Activated CD4-positive, alpha-beta T cell treated with anti-CD3 and anti-CD28 coated beads, Interleukin-2, amount 10 ng/mL, durations not matched to agents 7 days and 5 days (primary cell): Measurements from ENCODE around the gene LGI2. TPM values are rescaled to one million over a fixed set of nuclear protein-coding genes. Genes with fewer than 3 reads are reported as not detected.
A peak's percentile ranks its signal among the peaks of the same experiment; 100 is the strongest.
"Not testable (repeated sequence)": the region's sequence is repeated elsewhere in the genome, so short reads cannot be mapped to it uniquely, and the experiment has no call there.

Experiments
- CTCF ChIA-PET: fragments of 350-600 bp; sonication (Branson Sonifier 250); formaldehyde crosslinking; loops from one replicate; lab custom pipeline; 2021; ENCODE audit warnings: antibody characterized with exemption; lab: Charles Lee
- POLR2A ChIA-PET: fragments of 350-600 bp; sonication (Branson Sonifier 250); formaldehyde crosslinking; loops from one replicate; lab custom pipeline; 2021; ENCODE audit warnings: antibody characterized with exemption; lab: Charles Lee
- DNase-seq: peaks from one replicate; pipeline ENCODE4 v3.0.0-alpha.2; 2020
- H3K27ac Mint-ChIP-seq: one replicate; pipeline ENCODE4 v1.8.0; 2021; ENCODE audit warnings: mild to moderate bottlenecking, moderate library complexity, mixed read lengths
- H3K27me3 Mint-ChIP-seq: one replicate; pipeline ENCODE4 v1.8.0; 2021; ENCODE audit warnings: mixed read lengths
- H3K36me3 Mint-ChIP-seq: one replicate; pipeline ENCODE4 v1.8.0; 2021; ENCODE audit warnings: low read depth, mixed read lengths
- H3K4me1 Mint-ChIP-seq: one replicate; pipeline ENCODE4 v1.8.0; 2021; ENCODE audit warnings: mixed read lengths
- H3K4me3 Mint-ChIP-seq: one replicate; pipeline ENCODE4 v1.8.0; 2021; ENCODE audit warnings: mild to moderate bottlenecking, moderate library complexity, mixed read lengths
- H3K9me3 Mint-ChIP-seq: one replicate; pipeline ENCODE4 v1.8.0; 2021; ENCODE audit warnings: mixed read lengths
- total RNA-seq, 2 experiments: library from RNA; stranded (reverse); gene quantifications; one replicate each; pipeline ENCODE4 v1.2.3, GENCODE V29; 2021

LGI2 gene
- total RNA-seq, 2 experiments from 2014 or later, result not detected

DNA sequence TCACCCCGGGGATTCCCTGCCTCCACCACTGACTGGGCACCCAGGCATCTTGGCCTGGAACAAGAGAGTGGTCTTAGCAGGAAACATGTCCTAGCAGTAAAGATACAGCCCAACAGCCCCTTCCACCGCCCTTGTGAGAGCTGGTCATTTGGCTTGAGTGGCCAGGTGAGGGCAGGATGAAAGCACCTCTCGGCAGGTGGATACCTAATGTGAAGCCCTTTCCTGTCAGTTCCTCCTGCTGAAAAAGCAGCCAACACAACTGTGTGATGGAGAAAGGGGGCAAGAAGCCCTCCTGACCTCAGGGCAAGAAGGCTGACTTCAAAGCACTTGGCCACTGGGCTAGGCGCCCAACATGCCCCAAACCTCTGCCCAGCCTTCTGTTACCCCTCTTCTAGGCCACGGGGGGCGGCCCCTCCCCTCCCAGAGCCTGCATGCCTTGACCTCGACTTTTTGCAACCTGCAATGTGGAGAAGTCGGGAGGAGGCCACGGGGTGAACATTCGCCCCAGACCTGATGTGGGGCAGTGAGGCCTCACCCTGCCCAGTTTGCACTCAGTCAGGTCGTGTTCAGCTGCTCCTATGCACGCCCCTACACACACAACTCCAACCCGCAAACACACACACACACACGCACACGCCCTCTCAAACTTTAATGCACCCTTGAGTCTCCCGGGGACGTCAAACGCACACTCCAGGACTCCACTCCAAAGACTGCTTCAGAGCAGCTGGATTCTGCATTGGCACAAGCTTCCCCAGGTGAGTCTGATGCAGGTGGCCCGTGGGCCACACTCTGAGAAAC, 1.1 kb downstream of the LGI2 start:
- ChIA-PET CTCF (no interaction called here), POLR2A (interaction anchor here (0.6 kb wide), 1 partner anchor 534 kb away, joined by 4 read pairs; no protein-coding TSS in a partner anchor)
- no peaks in the 10 kb centered on the region for H3K36me3 Mint-ChIP-seq
- DNase-seq, result no peak
- no peaks in the 10 kb centered on the region for H3K4me1 Mint-ChIP-seq
- peak overlapping the region; percentile 62 for H3K27ac Mint-ChIP-seq
- H3K4me3 Mint-ChIP-seq, result no peak overlapping the region
- no peaks in the 10 kb centered on the region for H3K9me3 Mint-ChIP-seq
- peaks cover 75% of the 10 kb centered on the region for H3K27me3 Mint-ChIP-seq

GRCh38 chr4:25028851-25029250, 1.9 kb downstream of the LGI2 start:
- Mint-ChIP-seq H3K27me3 (peaks cover 68% of the 10 kb centered on the region), H3K36me3 (no peaks in the 10 kb centered on the region), H3K9me3 (no peaks in the 10 kb centered on the region), H3K4me1 (no peaks in the 10 kb centered on the region), H3K4me3 (no peak overlapping the region), H3K27ac (no peak overlapping the region)
- POLR2A ChIA-PET, result no interaction called here
- DNase-seq, result no peak
- CTCF ChIA-PET, result no interaction called here

DNA sequence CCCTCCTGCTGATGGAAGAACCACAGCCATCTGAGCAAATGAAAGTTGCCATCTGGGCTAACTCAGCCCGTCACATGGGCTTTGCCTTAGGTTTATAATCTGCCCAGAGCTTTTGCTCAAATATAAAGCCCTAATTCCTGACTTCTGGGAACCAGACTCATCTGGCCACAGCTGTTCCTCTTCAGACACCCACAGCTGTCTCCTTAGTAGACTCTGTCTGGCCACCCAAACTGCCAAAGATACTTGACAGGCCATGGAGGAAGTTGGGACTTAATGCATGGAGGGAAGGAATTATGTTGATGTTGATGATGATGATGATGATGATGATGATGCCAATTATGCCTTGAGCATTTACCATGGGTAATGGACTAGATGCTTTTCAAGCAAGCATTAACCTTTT, 8.0 kb downstream of the LGI2 start:
- Mint-ChIP-seq H3K27ac (no peak overlapping the region), H3K4me3 (no peak overlapping the region), H3K4me1 (no peaks in the 10 kb centered on the region), H3K9me3 (no peaks in the 10 kb centered on the region), H3K36me3 (no peaks in the 10 kb centered on the region), H3K27me3 (peaks cover 33% of the 10 kb centered on the region)
- ChIA-PET CTCF (no interaction called here), POLR2A (no interaction called here)
- no peak for DNase-seq

- Mint-ChIP-seq H3K9me3 (no peaks in the 10 kb centered on the region), H3K36me3 (no peaks in the 10 kb centered on the region), H3K27ac (no peak overlapping the region), H3K4me1 (no peaks in the 10 kb centered on the region), H3K27me3 (peaks cover 22% of the 10 kb centered on the region), H3K4me3 (no peak overlapping the region)
- CTCF ChIA-PET, result no interaction called here
- POLR2A ChIA-PET, result no interaction called here
- no peak for DNase-seq
Measured at GRCh38 chr4:25021216-25021615, 9.5 kb downstream of the LGI2 start.

- H3K9me3 Mint-ChIP-seq, result no peaks in the 10 kb centered on the region
- no peaks in the 10 kb centered on the region for H3K4me1 Mint-ChIP-seq
- H3K36me3 Mint-ChIP-seq, result no peaks in the 10 kb centered on the region
- DNase-seq, result no peak
- no peak overlapping the region for H3K4me3 Mint-ChIP-seq
- H3K27me3 Mint-ChIP-seq, result peaks cover 16% of the 10 kb centered on the region
- no peak overlapping the region for H3K27ac Mint-ChIP-seq
- POLR2A ChIA-PET, result no interaction called here
- CTCF ChIA-PET, result no interaction called here
Measured at GRCh38 chr4:25020236-25020635, 10.5 kb downstream of the LGI2 start.

DNA sequence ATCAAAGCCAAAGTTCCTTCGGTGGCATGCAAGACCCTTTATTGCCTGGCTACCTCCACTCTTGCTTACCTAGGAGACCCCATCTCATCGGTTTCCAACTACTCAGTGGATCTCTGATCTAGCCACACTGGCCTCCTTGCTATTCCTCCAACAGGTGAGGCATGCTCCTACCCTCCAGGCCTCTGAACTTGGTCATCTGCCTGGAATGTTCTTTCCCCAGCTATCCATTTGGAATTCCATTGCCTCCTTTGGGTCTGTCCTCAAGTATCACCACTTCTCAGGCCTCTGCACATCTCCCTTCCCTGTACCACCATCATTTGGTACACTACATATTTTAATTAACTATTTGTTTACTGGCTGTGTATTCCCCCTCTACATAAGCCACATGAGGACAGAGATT, 11.2 kb downstream of the LGI2 start:
- H3K4me3 Mint-ChIP-seq, result no peak overlapping the region
- no peaks in the 10 kb centered on the region for H3K9me3 Mint-ChIP-seq
- H3K27ac Mint-ChIP-seq, result no peak overlapping the region
- no peak for DNase-seq
- no peaks in the 10 kb centered on the region for H3K36me3 Mint-ChIP-seq
- peaks cover 16% of the 10 kb centered on the region for H3K27me3 Mint-ChIP-seq
- POLR2A ChIA-PET, result no interaction called here
- no peaks in the 10 kb centered on the region for H3K4me1 Mint-ChIP-seq
- CTCF ChIA-PET, result no interaction called here

GRCh38 chr4:25015012-25015411, 15.7 kb downstream of the LGI2 start:
- DNase-seq, result no peak
- peaks cover 6% of the 10 kb centered on the region for H3K27me3 Mint-ChIP-seq
- H3K36me3 Mint-ChIP-seq, result no peaks in the 10 kb centered on the region
- H3K9me3 Mint-ChIP-seq, result no peaks in the 10 kb centered on the region
- H3K4me1 Mint-ChIP-seq, result no peaks in the 10 kb centered on the region
- no peak overlapping the region for H3K27ac Mint-ChIP-seq
- ChIA-PET CTCF (no interaction called here), POLR2A (no interaction called here)
- H3K4me3 Mint-ChIP-seq, result no peak overlapping the region

DNA sequence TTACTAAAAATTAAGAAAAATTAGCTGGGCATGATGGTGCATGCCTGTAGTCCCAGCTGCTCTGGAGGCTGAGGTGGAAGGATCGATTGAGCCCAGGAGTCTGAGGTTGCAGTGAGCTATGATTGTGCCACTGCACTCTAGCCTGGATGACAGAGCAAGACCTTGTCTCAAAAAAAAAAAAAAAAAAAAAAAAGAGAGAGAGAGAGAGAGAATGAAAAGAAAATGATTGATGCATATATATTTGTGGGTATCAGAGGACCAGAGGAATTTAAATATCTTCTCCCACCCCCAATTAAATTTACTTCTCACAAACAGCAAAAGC, 16.1 kb downstream of the LGI2 start:
- DNase-seq, H3K27me3 Mint-ChIP-seq, POLR2A ChIA-PET, CTCF ChIA-PET, H3K4me3 Mint-ChIP-seq, H3K4me1 Mint-ChIP-seq, H3K36me3 Mint-ChIP-seq, H3K27ac Mint-ChIP-seq, H3K9me3 Mint-ChIP-seq: not testable (repeated sequence)

DNA sequence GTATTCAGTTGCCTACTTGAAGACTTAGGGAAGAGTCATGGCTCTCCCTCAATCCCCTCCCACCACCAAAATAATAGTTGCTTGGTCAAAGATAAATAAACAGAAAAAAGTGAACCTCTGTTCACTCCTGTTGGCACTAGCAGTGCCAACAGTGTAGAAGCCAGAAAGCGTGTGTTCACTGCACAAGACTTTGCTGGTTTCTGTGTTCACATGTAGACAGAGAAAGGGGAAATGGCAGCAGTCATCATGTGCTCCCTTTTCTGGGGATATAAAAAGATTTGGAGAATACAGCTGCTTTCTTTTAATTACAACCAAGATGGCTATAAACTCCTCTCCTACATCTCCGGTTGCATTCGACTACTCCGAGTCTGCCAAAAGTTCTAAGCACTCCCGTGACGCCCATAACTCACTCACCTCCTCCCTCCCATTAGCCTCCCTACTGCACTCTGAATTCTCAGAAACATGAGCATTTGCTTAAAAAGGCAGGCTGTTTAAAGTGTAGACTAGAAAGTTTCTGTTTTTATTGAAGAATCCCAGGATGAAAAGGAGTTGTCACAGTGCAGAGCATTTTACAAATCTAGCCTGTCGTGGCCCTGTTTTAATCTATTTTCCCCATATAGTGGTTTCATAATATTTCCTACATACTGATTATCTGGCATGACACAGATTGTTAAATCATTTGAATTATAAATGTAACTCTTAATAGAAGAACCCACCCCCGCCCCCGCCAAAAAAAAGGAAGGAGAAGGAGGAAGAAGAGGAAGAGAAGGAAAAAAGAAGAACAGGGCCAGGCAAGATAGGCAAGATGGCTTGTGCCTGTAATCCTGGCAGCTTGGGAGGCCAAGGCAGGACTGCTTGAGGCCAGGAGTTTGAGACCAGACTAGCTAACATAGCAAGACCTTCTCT, 16.7 kb downstream of the LGI2 start:
- CTCF ChIA-PET, result no interaction called here
- no peak overlapping the region for H3K27ac Mint-ChIP-seq
- H3K9me3 Mint-ChIP-seq, result no peaks in the 10 kb centered on the region
- no peak for DNase-seq
- POLR2A ChIA-PET, result no interaction called here
- no peaks in the 10 kb centered on the region for H3K36me3 Mint-ChIP-seq
- no peak overlapping the region for H3K4me3 Mint-ChIP-seq
- H3K27me3 Mint-ChIP-seq, result peaks cover 2% of the 10 kb centered on the region
- no peaks in the 10 kb centered on the region for H3K4me1 Mint-ChIP-seq

GRCh38 chr4:25012655-25013054, 18.1 kb downstream of the LGI2 start:
- Mint-ChIP-seq H3K9me3 (no peaks in the 10 kb centered on the region), H3K27me3 (no peaks in the 10 kb centered on the region), H3K27ac (no peak overlapping the region), H3K4me1 (no peaks in the 10 kb centered on the region), H3K36me3 (no peaks in the 10 kb centered on the region), H3K4me3 (no peak overlapping the region)
- DNase-seq, result no peak
- CTCF ChIA-PET, result no interaction called here
- POLR2A ChIA-PET, result no interaction called here

GRCh38 chr4:25011135-25011866, 19.4 kb downstream of the LGI2 start:
- H3K9me3 Mint-ChIP-seq, result no peaks in the 10 kb centered on the region
- H3K4me3 Mint-ChIP-seq, result no peak overlapping the region
- no peaks in the 10 kb centered on the region for H3K36me3 Mint-ChIP-seq
- H3K27me3 Mint-ChIP-seq, result no peaks in the 10 kb centered on the region
- ChIA-PET POLR2A (no interaction called here), CTCF (interaction anchor here (0.6 kb wide), 2 partner anchors 447 to 1938 kb away, joined by 3 to 5 read pairs; no protein-coding TSS in a partner anchor)
- no peak overlapping the region for H3K27ac Mint-ChIP-seq
- no peak for DNase-seq
- no peaks in the 10 kb centered on the region for H3K4me1 Mint-ChIP-seq

- CTCF ChIA-PET, result no interaction called here
- Mint-ChIP-seq H3K4me3 (no peak overlapping the region), H3K9me3 (no peaks in the 10 kb centered on the region), H3K27me3 (no peaks in the 10 kb centered on the region), H3K36me3 (no peaks in the 10 kb centered on the region), H3K4me1 (no peaks in the 10 kb centered on the region), H3K27ac (no peak overlapping the region)
- DNase-seq, result no peak
- POLR2A ChIA-PET, result no interaction called here
Measured at GRCh38 chr4:25007598-25007997, 23.1 kb downstream of the LGI2 start.

- Mint-ChIP-seq H3K4me1 (peaks cover 7% of the 10 kb centered on the region), H3K4me3 (no peak overlapping the region), H3K27me3 (peaks cover 5% of the 10 kb centered on the region), H3K36me3 (no peaks in the 10 kb centered on the region), H3K27ac (no peak overlapping the region), H3K9me3 (no peaks in the 10 kb centered on the region)
- ChIA-PET POLR2A (no interaction called here), CTCF (no interaction called here)
- no peak for DNase-seq
Measured at GRCh38 chr4:25002681-25003080, 28.1 kb downstream of the LGI2 start.
